K562 (cell line): Measurements from ENCODE around the gene RNF212B. TPM values are rescaled to one million over a fixed set of nuclear protein-coding genes. Genes with fewer than 3 reads are reported as not detected.

Experiments
- ATF4 ChIP-seq: fragments of 450-650 bp; formaldehyde crosslinking; IDR thresholded peaks from 2 replicates; pipeline ENCODE4 v1.4.0; 2022; ENCODE audit warnings: mild to moderate bottlenecking, moderate library complexity
- CCAR2 ChIP-seq: fragments of 200-400 bp; formaldehyde crosslinking; IDR thresholded peaks from 2 replicates; pipeline ENCODE4 v1.6.1; 2017; ENCODE audit warnings: mild to moderate bottlenecking, low read depth, low read length
- FOXA3 ChIP-seq, 2 experiments: fragments of 450-650 bp in 1 of 2; sonication (generic) in 1 of 2; formaldehyde crosslinking; IDR thresholded peaks in 1 of 2; conservative IDR thresholded peaks in 1 of 2; 2 replicates each; pipeline versions ENCODE4 v1.4.0 to v1.8.0; 2020 to 2022; ENCODE audit warnings: mild to moderate bottlenecking in 2 of 2, missing genetic modification reagents in 1 of 2
- FOXK1 ChIP-seq: sonication (generic); formaldehyde crosslinking; IDR thresholded peaks from 2 replicates; pipeline ENCODE4 v1.8.0; 2022; ENCODE audit warnings: missing genetic modification reagents, mild to moderate bottlenecking, borderline replicate concordance
- HNRNPUL1 ChIP-seq: fragments of 200-400 bp; formaldehyde crosslinking; IDR thresholded peaks from 2 replicates; pipeline ENCODE4 v1.6.1; 2017; ENCODE audit warnings: low read length
- KDM1A ChIP-seq, 2 experiments: fragments of 450-650 bp; IDR thresholded peaks; 2 replicates each; pipeline ENCODE4 v1.6.1; 2016; ENCODE audit warnings: mild to moderate bottlenecking in 2 of 2
- MXI1 ChIP-seq: IDR thresholded peaks from 2 replicates; pipeline ENCODE4 v1.6.1; 2011; ENCODE audit warnings: low read depth, mild to moderate bottlenecking, improper control_type of control experiment, low read length
- NFE2 ChIP-seq: IDR thresholded peaks from 2 replicates; pipeline ENCODE4 v1.6.1; 2014; ENCODE audit warnings: antibody characterized with exemption, low read depth
- NR1H2 ChIP-seq: sonication (generic); formaldehyde crosslinking; IDR thresholded peaks from 2 replicates; pipeline ENCODE4 v1.4.0; 2020; ENCODE audit warnings: mild to moderate bottlenecking, missing genetic modification reagents
- POLR2A ChIP-seq: fragments of 450-650 bp; conservative IDR thresholded peaks from 2 replicates; pipeline ENCODE4 v1.6.1; 2016
- RBBP5 ChIP-seq: fragments of 200-600 bp; sonication (generic); IDR thresholded peaks from 2 replicates; pipeline ENCODE4 v1.6.1; 2012; ENCODE audit warnings: borderline replicate concordance, mild to moderate bottlenecking, low read length, control low read depth, inconsistent platforms; ENCODE audit not compliant: insufficient read depth, poor library complexity, severe bottlenecking
- RERE ChIP-seq: sonication (generic); formaldehyde crosslinking; IDR thresholded peaks from 2 replicates; pipeline ENCODE4 v1.8.0; 2023; ENCODE audit warnings: missing genetic modification reagents, mild to moderate bottlenecking, borderline replicate concordance
- SOX6 ChIP-seq: fragments of 450-650 bp; IDR thresholded peaks from 2 replicates; pipeline ENCODE4 v1.6.1; 2014; ENCODE audit warnings: mild to moderate bottlenecking
- SP1 ChIP-seq: sonication (generic); formaldehyde crosslinking; IDR thresholded peaks from 2 replicates; pipeline ENCODE4 v1.8.1; 2022; ENCODE audit warnings: mild to moderate bottlenecking, missing genetic modification reagents
- TARDBP ChIP-seq: fragments of 450-650 bp; IDR thresholded peaks from 2 replicates; pipeline ENCODE4 v1.6.1; 2016
- TBL1XR1 ChIP-seq, 2 experiments: IDR thresholded peaks; 2 replicates each; pipeline ENCODE4 v1.6.1; 2012; ENCODE audit warnings: improper control_type of control experiment in 2 of 2, low read length in 2 of 2, mild to moderate bottlenecking in 1 of 2
- THAP12 ChIP-seq: fragments of 250-450 bp; sonication (Bioruptor Pico); IDR thresholded peaks from 2 replicates; pipeline ENCODE4 v1.9.0; 2021; ENCODE audit warnings: mild to moderate bottlenecking, inconsistent platforms
- ZNF311 ChIP-seq: fragments of 250-450 bp; sonication (Bioruptor Pico); IDR thresholded peaks from 2 replicates; pipeline ENCODE4 v1.4.0; 2020; ENCODE audit warnings: mild to moderate bottlenecking, moderate library complexity
- ZNF76 ChIP-seq: fragments of 250-450 bp; sonication (Bioruptor Pico); IDR thresholded peaks from 2 replicates; pipeline ENCODE4 v1.4.0; 2020; ENCODE audit warnings: mild to moderate bottlenecking, moderate library complexity, borderline replicate concordance
- ZZZ3 ChIP-seq: fragments of 450-650 bp; IDR thresholded peaks from 2 replicates; pipeline ENCODE4 v1.6.1; 2016; ENCODE audit warnings: antibody characterized with exemption, mild to moderate bottlenecking, moderate library complexity
- polyA plus RNA-seq, 8 experiments: library from polyadenylated mRNA; depleted of rRNA in 4 of 8; stranded (reverse) in 5 of 8; unstranded in 3 of 8; fragments of >200 nt; fragmentation: Nextera tagmentation in 2 of 8; fragmentation: Illumina TruSeq in 1 of 8; extraction: Ambion mirVana in 2 of 8; extraction: Trizol in 1 of 8; gene quantifications; 2 replicates each; pipeline versions ENCODE4 v1.2.1 to v1.2.3, GENCODE V29; 2011 to 2014; ENCODE audit warnings: inconsistent platforms in 1 of 8, missing spikeins in 1 of 8
- total RNA-seq, 7 experiments: library from RNA; depleted of rRNA in 6 of 7; stranded (reverse); fragments of >200 nt in 6 of 7; fragmentation: Illumina TruSeq in 2 of 7; extraction: Trizol in 2 of 7; gene quantifications; 2 replicates each; pipeline versions ENCODE4 v1.2.1 to v1.2.3, GENCODE V29; 2011 to 2021; ENCODE audit warnings: low replicate concordance in 1 of 7

The RNF212B gene
- total and polyA plus RNA-seq, 9 of the 15 experiments (the other 6 are each of a cell fraction or from before 2014, with no cell fraction given), result 0.15 to 0.43 (median 0.27) TPM; not detected in 3

GRCh38 chr14:23321572-23322547, 84.1 kb downstream of the RNF212B start (continued):
- no peak for TF ChIP-seq NR1H2 (CRISPR knock-in tag)
- no peak for TF ChIP-seq ZNF311
- TF ChIP-seq TBL1XR1 (IDR thresholded peaks at IDR 0.05; ENCODE audit: low read length in 2 of 2), result no peak
- TF ChIP-seq CCAR2, result no peak
- TF ChIP-seq SOX6, result no peak
- no peak for TF ChIP-seq KDM1A (IDR thresholded peaks at IDR 0.05)
- no peak for TF ChIP-seq ATF4 (CRISPR knock-in tag)
- TF ChIP-seq RBBP5, result peak; percentile 67
- TF ChIP-seq THAP12 (CRISPR knock-in tag), result no peak
- no peak for TF ChIP-seq RERE
- no peak for TF ChIP-seq MXI1
- no peak for TF ChIP-seq TARDBP
- no peak for TF ChIP-seq HNRNPUL1
- TF ChIP-seq ZNF76 (CRISPR knock-in tag), result no peak
- peak; percentile 73 for TF ChIP-seq POLR2A
- 0 out of 2 replicates have a peak, but pooled peaks have one; percentile 44 for TF ChIP-seq FOXK1 (CRISPR knock-in tag)
- TF ChIP-seq SP1, result 0 out of 2 replicates have a peak, but pooled peaks have one; percentile 8
- no peak for TF ChIP-seq ZZZ3
- TF ChIP-seq NFE2, result no peak
- no peak for TF ChIP-seq FOXA3 (CRISPR knock-in tag; conservative IDR thresholded peaks at IDR 0.05 in 1 of 2, IDR thresholded peaks at IDR 0.05 in 1 of 2)
